AG04450 (cell line): ENCODE results near the gene MACROD2. TPM values are rescaled to one million over a fixed set of nuclear protein-coding genes. Genes with fewer than 3 reads are reported as not detected.

Experiments
- CTCF ChIA-PET: fragments of 300-600, 350-600 bp; formaldehyde crosslinking; extraction: SDS; loops from one replicate; lab custom pipeline; 2022; ENCODE audit warnings: antibody characterized with exemption, inconsistent platforms; lab: Charles Lee
- POLR2A ChIA-PET: fragments of 350-600 bp; formaldehyde crosslinking; extraction: SDS; loops from one replicate; lab custom pipeline; 2021; ENCODE audit warnings: antibody characterized with exemption, inconsistent platforms; lab: Yijun Ruan, JAX
- DNase-seq: peaks from one replicate; pipeline ENCODE4 v3.0.0-alpha.2; 2011; ENCODE audit warnings: low read depth, low spot score
- H3K27ac ChIP-seq: one replicate; pipeline ENCODE4 v1.5.1; 2012; ENCODE audit warnings: low read depth, low read length, control low read depth
- H3K27me3 ChIP-seq: one replicate; pipeline ENCODE4 v1.6.0; 2012; ENCODE audit warnings: low read length; ENCODE audit not compliant: control insufficient read depth, insufficient read depth
- H3K4me3 ChIP-seq: 2 replicates; pipeline ENCODE4 v1.5.1; 2011; ENCODE audit warnings: mild to moderate bottlenecking, low read depth, low read length, control low read depth
- H3K9me3 ChIP-seq: 2 replicates; pipeline ENCODE4 v1.5.1; 2012; ENCODE audit warnings: low read length; ENCODE audit not compliant: control insufficient read depth, insufficient read depth
- polyA plus RNA-seq: library from polyadenylated mRNA; depleted of rRNA; stranded (reverse); fragments of >200 nt; gene quantifications from 2 replicates; pipeline ENCODE4 v1.2.3, GENCODE V29; 2011
- TF ChIP-seq, protein P1 (sequence below): IDR thresholded peaks from 2 replicates; pipeline ENCODE4 v1.5.1; 2011; ENCODE audit warnings: low read depth, low read length, control low read depth, inconsistent platforms

The MACROD2 gene
- polyA plus RNA-seq, 1 experiment = 0.02 TPM

DNA sequence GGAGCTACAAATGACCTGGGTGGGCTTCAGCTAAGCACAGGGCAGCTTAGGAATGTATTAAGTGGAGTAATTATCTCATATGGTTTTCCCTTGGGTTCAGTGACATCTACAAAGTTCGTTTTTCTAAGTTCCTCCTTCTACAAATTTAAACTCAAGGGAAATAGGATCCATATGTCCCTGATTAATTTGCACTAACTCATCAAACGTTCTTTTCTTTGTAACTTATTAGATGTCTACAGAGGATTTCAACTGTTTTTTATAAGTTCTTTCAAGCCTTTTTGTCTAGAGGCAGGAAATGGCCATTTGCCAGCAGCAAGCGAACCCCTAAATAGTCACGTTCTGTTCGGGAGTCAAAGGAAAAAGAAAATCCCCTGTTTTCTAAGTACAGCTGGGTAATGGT, 1517.6 kb downstream of the MACROD2 start:
- CTCF ChIA-PET = no interaction called here
- H3K27me3 ChIP-seq = no peaks in the 10 kb centered on the region
- POLR2A ChIA-PET = no interaction called here
- TF ChIP-seq, protein P1, sequence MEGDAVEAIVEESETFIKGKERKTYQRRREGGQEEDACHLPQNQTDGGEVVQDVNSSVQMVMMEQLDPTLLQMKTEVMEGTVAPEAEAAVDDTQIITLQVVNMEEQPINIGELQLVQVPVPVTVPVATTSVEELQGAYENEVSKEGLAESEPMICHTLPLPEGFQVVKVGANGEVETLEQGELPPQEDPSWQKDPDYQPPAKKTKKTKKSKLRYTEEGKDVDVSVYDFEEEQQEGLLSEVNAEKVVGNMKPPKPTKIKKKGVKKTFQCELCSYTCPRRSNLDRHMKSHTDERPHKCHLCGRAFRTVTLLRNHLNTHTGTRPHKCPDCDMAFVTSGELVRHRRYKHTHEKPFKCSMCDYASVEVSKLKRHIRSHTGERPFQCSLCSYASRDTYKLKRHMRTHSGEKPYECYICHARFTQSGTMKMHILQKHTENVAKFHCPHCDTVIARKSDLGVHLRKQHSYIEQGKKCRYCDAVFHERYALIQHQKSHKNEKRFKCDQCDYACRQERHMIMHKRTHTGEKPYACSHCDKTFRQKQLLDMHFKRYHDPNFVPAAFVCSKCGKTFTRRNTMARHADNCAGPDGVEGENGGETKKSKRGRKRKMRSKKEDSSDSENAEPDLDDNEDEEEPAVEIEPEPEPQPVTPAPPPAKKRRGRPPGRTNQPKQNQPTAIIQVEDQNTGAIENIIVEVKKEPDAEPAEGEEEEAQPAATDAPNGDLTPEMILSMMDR = no peak
- H3K27ac ChIP-seq = no peak overlapping the region
- H3K4me3 ChIP-seq = no peak overlapping the region
- no peak for DNase-seq
- H3K9me3 ChIP-seq = no peaks in the 10 kb centered on the region

DNA sequence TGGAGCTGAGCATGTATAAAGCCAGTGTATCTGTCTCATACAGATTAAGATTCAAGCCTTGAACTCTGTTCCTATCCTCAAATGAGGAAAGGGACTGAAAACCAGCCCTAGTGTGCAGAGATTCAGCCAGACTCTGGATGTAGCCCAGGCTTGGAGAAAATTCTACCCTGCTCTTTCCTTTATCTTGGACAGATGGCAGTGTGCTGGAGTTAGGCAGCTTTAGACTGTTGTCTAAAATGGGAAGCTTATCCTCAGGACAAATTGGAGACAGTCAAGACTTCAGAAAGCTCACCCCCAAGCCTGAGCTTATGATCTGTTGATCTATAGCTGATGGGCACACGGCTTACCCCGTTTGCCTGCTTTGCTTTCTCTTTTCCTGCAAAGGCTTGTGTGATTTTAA, 1520.4 kb downstream of the MACROD2 start:
- POLR2A ChIA-PET = no interaction called here
- no peak for DNase-seq
- CTCF ChIA-PET = no interaction called here
- TF ChIP-seq, protein P1 = no peak
- Histone ChIP-seq H3K9me3 (no peaks in the 10 kb centered on the region), H3K27me3 (no peaks in the 10 kb centered on the region), H3K4me3 (no peak overlapping the region), H3K27ac (no peak overlapping the region)

DNA sequence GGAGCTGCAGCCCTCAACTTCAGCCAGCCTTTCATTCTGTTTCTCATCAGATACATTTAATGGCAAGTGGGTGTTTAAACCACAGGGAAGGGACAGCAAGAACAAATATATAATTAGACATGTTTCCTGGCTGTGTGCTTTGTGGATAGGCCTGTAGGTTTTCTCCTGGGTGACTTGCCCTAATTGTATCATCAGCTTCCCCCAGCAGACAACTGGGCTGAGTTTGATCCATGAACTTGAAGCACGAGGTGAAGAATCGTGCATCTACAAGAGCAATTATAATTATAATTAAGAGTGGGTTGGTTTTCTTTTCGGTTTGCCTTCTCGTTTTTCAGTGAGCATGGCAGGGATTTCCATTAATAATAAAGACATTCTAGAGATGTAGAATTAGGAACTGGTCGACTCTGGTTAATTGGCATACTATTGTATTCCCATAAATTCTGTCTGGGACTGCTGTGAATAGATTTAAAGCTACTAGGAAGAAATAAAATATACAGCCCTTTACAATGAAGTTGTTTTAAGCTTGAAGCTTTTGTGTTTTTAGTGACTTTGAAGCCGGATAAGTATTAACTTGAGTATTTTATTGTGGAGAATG, 1525.7 kb downstream of the MACROD2 start:
- Histone ChIP-seq H3K27me3 (no peaks in the 10 kb centered on the region), H3K9me3 (no peaks in the 10 kb centered on the region), H3K27ac (no peak overlapping the region), H3K4me3 (no peak overlapping the region)
- ChIA-PET POLR2A (no interaction called here), CTCF (no interaction called here)
- DNase-seq = no peak
- TF ChIP-seq, protein P1 = no peak

DNA sequence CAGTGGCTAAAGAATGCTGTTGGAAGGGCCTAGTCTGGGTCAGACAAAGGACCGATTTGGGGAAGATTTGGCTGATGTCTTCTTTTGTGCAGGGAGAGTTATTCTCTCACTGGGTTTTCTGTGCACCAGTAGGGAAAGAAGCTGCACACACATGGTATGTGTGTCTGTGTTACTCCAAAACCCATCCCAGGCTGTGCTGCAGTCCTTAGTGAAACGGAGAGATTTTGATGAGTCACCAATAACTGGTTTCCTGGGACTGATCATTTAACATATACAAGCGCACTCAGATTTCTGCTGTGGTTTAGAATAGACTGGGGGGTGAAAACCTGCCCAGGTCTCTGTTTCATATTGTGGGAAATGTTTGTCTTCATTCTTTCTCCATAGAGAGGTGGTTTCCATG, 1528.1 kb downstream of the MACROD2 start:
- ChIA-PET CTCF (no interaction called here), POLR2A (no interaction called here)
- Histone ChIP-seq H3K9me3 (no peaks in the 10 kb centered on the region), H3K27ac (no peak overlapping the region), H3K27me3 (no peaks in the 10 kb centered on the region), H3K4me3 (no peak overlapping the region)
- DNase-seq = no peak
- TF ChIP-seq, protein P1 = no peak

DNA sequence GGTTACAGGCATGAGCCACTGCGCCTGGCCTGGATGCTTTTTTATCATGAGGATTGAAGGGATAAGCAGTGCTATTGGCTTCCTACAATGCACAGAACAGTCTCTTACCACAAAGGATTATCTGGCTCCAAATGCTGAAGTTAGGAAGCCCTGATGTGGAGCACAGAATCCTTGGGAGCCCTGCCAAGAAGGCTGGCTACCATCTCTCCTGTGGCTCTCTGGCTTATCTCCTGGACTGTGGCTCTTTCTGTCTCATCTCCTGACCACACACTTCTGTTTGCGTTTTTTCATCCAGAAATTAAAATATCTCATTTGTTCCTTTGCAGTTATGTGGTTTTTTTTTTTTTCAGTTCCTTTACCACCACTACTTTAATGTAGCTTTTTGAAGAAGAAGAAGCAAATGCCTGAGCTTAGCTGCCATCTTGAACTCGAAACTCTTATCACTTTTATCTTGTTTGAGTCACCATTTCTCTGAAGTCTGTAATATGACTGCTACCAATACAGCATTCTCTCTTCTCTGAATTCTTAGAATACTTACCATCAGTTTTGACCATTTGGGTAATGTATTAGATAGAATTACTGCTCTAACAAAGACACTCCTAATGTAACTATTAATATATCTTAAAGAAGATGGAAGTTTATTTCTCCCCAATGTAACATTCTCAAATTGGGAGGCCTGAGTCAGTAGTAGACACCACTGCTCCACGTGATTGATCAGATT, 1533.2 kb downstream of the MACROD2 start:
- CTCF ChIA-PET = no interaction called here
- no peak for DNase-seq

More for the DNA sequence above, 1533.2 kb downstream of the MACROD2 start:
- no peaks in the 10 kb centered on the region for H3K9me3 ChIP-seq
- H3K4me3 ChIP-seq = no peak overlapping the region
- POLR2A ChIA-PET = no interaction called here
- H3K27me3 ChIP-seq = no peaks in the 10 kb centered on the region
- no peak overlapping the region for H3K27ac ChIP-seq
- TF ChIP-seq, protein P1 = no peak
